ENCODE measurements around the gene AKT2.
"Not testable (repeated sequence)": the region's sequence is repeated elsewhere in the genome, so short reads cannot be mapped to it uniquely, and the experiment has no call there.

The AKT2 gene

DNA sequence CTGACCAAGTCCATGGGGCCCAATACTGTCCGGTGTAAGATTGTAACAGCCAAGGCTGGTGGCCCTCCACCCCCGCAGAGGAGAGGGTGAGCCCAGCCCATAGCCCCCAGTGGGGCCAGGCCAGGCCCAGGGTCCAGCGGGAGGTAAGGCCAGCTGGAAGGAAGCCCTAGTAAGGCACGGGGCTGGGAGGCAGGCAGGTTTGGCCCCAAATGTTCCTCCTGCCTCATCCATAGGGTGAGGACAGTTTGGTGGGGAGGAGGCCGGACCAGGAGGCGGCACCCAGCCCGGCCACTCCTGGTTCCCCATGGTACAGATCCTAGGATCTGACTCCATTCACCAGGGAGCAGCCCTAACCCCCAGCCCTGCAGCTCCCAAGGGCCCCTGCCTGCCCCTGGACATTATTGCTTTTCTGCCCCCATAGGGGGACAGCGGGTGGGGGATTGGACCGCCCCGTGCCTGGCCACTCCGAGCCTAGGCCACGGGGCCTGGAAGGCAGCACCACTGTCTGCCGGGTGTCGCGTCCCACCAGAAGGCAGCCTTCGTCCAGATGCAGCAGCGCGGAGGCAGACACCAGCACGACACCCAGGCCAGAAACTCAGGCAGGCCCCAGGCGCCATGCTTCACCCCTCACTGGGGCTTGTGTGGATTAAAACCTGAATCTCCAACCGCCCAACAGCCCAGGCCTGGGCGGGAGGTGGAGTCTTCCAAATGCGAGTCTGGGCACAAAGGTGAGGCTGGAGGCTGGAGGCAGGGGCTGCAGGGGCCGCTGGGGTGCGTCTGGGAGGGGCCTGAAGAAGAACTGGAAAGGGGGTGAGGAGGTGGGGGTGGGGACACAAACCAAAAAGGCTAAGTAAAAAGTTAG, 52.0 kb downstream of the AKT2 start:
- DNase-seq, result no peak

DNA sequence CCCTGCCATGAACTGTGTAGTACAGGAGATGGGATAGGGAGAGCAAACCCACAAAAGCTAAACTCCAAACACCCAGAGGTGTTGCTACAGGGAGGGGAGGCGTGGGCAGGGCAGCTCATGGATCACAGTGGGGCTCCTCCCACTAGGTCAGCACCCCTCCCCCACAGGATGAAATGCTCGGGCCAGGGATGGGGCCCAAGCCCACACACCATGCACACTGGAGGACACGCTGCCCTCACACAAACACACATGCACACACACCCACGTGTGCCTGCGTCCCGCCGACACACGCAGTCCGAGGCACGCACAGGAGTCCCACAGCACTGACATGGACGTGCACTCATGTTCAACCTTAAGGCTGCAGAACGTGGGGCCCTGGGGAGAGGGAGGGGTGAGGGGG, 52.7 kb downstream of the AKT2 start:
- no peak for DNase-seq

DNA sequence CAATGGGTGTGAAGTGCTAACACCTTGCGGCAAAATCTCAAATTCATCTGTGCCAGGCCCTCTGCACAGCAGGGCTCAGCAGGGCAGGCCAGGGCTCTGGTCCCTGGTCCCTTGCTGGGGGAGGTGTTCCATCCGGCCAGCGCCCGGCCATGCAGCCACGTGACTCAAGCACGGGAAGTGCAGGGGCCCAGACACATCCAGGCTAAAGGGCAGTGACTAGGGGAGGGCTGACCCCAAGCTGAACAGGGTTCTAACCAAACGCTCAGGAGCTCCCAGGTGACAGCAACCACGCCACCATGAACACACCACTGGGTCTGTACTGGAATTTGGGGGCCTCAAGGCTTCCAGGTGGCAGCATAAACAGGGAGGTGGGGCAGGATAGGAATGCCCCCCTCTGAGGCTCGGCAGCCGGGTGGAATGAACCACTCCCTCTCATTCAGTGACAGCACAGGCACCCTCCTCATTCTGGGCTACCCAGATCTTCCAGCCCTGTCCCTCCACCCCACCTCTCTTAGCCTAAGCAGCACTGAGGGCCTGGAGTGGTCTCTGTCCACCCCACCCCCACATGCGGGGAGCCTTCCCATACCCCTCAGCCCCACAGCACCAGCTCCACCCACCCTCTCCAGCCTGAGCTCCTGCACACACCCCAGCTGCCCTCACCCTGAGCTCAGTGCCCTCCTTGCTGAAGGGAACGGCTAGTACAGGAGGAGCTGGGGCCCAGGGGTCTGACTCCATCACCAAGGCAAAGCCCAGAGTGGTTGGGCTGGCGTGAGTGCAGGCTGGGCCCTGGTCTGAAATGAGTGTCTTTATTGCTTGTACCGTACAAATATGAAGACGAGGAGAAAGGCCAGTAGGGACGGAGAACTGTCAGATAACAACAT, 53.4 kb downstream of the AKT2 start:
- no peak for DNase-seq

- no peak for DNase-seq
Measured at GRCh38 chr19:40231057-40231456, 54.1 kb downstream of the AKT2 start.

DNA sequence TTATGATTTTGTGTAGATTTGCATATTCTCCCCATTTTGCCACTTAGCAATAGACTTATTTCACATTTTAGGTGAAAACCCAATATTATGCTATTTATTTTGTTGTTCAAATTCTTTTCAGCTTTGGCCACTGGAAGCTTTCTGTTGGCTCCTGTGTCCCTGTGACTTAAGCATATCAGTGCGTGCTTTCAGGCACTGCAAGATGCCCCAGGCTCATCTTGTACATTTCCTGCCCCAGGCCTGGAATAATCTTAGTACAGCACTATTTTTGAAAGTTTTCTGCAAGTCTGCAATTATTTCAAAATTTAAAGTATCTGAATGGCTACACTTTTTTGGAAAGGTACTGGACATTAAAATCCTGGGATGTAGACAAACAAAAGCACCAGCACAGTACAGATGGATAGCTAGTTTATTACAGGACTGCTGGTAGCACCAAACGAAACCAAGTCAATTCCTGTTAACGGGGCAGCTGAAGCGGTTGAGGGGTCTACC, 55.2 kb downstream of the AKT2 start:
- no peak for DNase-seq

GRCh38 chr19:40229484-40229883, 55.7 kb downstream of the AKT2 start:
- no peak for DNase-seq

DNA sequence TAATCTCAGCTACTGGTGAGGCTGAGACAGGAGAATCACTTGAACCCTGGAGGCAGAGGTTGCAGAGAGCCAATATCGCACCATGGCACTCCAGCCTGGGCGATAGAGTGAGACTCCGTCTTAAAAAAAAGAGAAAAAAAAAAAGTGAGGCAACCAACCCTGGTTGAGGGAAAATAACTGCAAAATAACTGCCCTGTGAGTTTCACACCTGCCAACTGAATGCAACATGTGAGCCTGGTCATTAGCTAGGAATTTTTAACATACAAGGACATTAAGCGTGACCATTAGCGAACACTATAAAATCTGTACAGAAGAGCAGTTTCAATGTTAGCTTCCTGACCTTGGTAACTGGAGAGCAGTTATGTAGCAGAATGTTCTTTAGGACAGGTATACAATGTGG, 56.3 kb downstream of the AKT2 start:
- DNase-seq, result no peak

- no peak for DNase-seq
Measured at GRCh38 chr19:40228346-40228745, 56.8 kb downstream of the AKT2 start.

DNA sequence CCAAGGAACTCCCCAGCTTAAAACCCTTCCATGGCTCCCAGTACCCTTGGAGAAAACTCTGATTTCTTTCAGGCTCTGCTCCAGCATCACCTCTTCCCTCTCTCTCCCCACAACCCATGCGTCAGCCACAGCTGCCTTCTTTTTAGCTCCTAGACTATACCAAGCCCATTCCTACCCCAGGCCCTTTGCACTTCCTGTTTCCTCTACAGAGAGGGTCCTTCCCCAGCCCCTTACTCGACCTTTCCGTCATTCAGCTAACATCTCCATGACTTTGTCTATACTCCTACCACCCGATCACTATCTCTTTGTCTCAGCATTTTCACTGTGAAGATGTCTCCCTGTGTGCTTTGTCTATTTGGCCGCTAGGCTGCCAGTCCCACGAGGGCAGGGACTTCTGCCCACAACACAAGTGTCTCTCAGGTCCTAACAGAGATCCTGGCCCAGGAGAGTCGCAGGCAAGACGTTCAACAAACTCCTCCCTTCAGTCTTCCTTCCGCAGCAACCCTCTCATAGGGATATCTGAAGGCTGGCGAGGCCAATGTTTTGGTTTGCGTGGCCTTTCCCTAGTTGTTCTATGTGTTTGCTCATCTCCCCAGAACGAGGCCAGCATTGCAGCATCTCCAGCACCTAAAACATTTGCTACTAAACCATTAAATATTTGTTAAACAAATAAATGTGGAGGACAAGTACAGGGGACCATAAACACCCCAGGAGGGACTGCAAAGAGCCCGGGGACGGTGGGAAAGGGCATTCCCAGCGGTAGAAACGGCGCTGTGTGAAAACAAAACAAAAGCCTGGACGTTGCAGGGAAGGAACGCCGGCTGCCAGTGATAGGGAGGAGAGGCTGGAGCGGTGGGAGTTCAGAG, 59.5 kb downstream of the AKT2 start:
- no peak for DNase-seq

GRCh38 chr19:40224342-40225150, 60.6 kb downstream of the AKT2 start:
- peak; percentile 33 for DNase-seq

- no peak for DNase-seq
Measured at GRCh38 chr19:40223135-40223822, 61.9 kb downstream of the AKT2 start.

DNA sequence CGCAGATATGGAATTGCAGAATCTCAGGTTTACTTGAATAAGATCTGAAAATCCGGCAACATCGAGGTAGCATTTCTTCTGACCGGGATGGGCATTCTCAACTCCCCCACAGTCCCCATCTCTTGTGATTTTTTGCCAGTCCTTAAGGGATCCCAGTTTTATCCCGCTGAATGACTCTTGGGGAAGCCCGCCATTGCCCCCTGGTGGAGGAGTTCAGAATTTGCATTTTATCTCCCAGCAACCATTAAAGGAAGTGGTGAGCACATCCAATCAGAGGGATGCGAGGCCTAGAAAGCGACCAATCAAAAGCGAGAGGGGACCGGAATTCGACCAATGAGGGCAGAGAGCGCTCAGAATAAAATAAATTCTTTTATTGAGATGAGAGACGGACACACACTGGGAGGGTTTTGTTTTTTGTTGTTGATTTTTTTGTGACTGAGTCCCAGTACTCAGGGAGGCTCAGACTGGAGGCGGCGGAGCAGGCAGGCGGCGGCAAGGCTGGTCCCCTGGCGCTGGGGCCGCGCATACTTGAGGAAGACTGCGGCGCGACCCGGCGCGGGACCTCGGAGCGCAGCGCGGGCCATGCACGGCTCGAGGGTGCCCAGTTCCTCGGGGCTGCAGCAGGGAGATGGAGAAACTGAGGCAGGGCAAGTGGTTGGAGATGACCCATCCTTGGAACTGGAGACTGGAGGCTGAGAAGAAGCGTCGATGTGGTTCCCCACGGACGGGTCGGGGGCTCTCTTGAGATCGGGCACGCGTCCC, 63.1 kb downstream of the AKT2 start:
- DNase-seq, result peak; percentile 75

GRCh38 chr19:40220674-40221073, 64.5 kb downstream of the AKT2 start:
- DNase-seq, result no peak

DNA sequence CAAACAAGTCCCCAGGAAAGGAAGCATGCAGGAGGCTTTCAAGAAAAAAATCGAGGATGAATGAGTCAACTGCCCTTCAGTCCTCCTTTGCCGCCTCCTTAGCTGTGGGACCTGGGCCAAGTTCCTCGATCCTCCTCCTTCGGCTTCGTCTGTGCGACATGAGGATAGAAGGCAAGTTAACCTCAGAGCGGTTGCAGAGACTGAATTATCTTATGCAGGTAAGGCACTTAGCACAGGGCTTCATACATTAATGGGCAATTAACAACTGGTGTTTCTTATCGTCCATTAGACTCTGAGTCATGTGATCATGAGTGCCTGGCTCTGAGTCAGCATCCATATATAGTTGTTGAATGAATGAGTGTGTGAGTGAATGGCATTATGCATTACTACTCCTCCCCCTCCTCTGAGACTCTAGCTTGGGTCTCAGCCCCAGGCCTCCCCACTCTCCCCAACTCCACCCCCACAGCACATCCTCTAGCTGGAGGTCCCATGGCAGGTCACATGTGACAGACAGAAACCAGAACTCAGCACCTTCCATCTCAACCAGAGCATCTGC, 65.3 kb downstream of the AKT2 start:
- DNase-seq, result peak; percentile 73

- DNase-seq, result not testable (repeated sequence)
Measured at GRCh38 chr19:40219029-40219428, 66.1 kb downstream of the AKT2 start.

DNA sequence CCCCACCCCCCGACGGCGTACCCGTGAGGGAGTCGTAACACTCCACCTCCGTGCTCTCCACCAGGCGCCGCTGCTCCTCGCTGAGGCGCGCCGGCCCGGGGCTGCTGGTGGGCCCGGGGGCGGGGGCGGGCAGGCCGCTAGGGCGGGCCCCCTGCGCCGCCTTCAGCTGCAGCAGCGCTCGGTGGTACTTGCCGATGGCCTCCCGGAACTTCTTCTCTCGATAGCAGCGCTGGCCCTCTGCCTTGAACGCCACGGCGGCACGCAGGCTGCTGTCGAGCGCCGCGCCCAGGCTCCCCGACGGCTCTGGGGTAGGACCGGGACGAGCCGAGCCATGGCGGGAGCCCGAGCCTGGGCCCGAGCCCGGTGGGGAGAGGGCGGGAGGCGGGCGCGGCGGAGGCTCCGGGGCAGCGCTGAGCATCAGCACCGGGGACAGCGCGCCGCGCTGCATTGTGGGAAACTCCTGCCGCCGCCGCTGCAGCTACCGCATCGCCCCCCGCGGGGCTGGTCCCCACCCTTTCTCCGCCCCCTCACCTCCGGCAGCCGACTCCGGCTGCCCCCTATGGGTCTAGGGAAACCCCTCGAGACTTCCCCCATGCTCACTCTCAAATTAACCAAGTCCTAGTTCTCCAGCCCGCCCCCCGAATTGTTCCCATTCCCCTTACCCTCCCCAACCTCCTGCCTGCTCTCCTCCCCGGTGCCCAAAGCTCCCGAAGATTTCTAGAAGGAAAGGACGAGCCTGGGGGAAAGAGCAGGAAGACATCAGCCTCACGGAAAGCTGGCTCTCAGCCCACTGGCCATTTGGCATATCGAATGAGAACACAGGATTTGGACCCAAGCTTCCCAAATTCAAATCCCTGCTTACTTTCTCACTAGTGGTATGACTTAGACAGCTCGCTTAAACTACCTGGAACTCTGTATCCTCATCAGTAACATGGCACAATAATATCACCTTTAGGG, 66.9 kb downstream of the AKT2 start, which contains the start of gene TTC9B:
TTC9B (minus strand) TSS at position 451 of the 957 bp plus-strand sequence; CDS start at position 448, 3 bp downstream.
- no peak for DNase-seq

DNA sequence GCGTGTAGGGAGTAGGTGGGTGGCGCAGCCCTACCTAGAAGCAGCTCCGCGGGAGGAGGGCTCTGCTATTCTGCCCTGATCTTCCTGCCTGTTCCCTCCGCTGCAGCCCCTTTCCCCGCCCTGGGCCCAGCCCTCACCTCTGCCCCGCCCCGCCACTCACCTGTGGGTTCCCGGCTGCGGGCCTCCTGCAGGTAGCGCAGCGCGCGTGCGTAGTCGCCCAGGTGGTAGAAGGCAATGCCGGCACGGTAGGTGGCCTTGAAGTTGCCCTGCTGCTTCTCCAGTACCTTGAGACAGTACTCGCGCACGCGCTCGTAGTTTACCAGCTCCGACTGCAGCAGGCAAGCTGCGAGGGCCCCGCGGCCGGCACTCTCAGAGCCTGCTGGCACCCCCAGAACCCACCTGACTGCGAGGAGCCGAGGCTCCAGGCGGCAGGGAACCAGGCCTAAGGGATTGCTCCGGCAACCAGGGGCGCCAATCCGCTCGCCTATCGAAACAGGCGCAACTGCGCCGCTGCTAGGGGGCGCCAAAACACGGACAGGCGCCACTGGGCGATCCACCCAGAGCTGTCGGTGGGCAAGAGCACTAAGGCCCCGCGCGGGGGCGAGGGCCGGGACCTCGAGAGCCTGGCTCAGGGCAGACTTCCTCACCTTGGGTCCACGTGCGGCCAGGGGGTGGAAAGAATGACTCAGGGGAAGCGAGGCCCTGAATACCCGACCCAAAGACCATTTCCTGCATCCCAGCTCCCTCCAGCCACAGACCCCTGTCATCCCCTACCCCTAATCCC, 67.9 kb downstream of the AKT2 start:
- no peak for DNase-seq

DNA sequence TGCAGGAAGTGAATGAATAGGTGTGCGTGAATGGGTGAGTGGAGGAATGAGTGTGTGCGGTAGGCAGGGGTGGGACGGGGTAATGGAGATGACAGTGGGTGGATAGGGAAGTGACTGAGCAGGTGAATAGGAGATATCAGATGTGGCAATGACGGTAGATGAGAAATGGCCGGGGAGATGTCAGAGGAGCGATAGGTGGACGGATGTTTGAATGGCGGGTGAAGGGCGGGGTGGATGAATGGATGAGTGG, 68.4 kb downstream of the AKT2 start:
- no peak for DNase-seq

Measured in NCI-H226 (cell line).